Omental fat pad (tissue), 4 donors: Measurements from ENCODE around the gene TEDC1. TPM values are rescaled to one million over a fixed set of nuclear protein-coding genes. Genes with fewer than 3 reads are reported as not detected.

Source experiments
- ATAC-seq: fragments of 150-250 bp; one replicate; pipeline ENCODE4 v1.9.1; 2016; ENCODE audit warnings: mild to moderate bottlenecking, moderate library complexity; ENCODE audit not compliant: low FRiP score
- DNase-seq: peaks from one replicate; pipeline ENCODE4 v3.0.0-alpha.2; 2019; ENCODE audit warnings: low spot score
- CTCF ChIP-seq, 3 donors: fragments of 450-650 bp; IDR thresholded peaks; one replicate each; pipeline ENCODE4 v1.5.1; 2016 to 2017; ENCODE audit warnings: antibody characterized with exemption in 3 of 3, mild to moderate bottlenecking in 3 of 3, moderate library complexity in 2 of 3
- total RNA-seq, 4 donors: library from RNA; depleted of rRNA; stranded (reverse); fragments of >200 nt; gene quantifications; one replicate each; pipeline ENCODE4 v1.1.0, GENCODE V29; 2016

TEDC1 gene
- total RNA-seq, 4 donors from 2014 or later = 2.8 to 18.9 (median 7.4) TPM

GRCh38 chr14:105466531-105467248 lies 24.4 kb upstream of the TEDC1 start:
- DNase-seq (no peak), ATAC-seq (no peak)
- no peak for TF ChIP-seq CTCF (IDR thresholded peaks at IDR 0.05)

GRCh38 chr14:105467249-105467941 lies 23.7 kb upstream of the TEDC1 start:
- DNase-seq (no peak), ATAC-seq (no peak)
- TF ChIP-seq CTCF (IDR thresholded peaks at IDR 0.05) = no peak

GRCh38 chr14:105467942-105468471 lies 23.0 kb upstream of the TEDC1 start:
- ATAC-seq (no peak), DNase-seq (no peak)
- no peak for TF ChIP-seq CTCF (IDR thresholded peaks at IDR 0.05)

GRCh38 chr14:105468621-105469241 lies 22.3 kb upstream of the TEDC1 start:
- TF ChIP-seq CTCF (IDR thresholded peaks at IDR 0.05) = no peak
- no peak for ATAC-seq
- DNase-seq = no peak

GRCh38 chr14:105469456-105470349 lies 21.3 kb upstream of the TEDC1 start:
- DNase-seq = no peak
- no peak for TF ChIP-seq CTCF (IDR thresholded peaks at IDR 0.05)
- ATAC-seq = no peak
